ENCODE data around the gene SIGLEC14. TPM values are rescaled to one million over a fixed set of nuclear protein-coding genes. Genes with fewer than 3 reads are reported as not detected.

The SIGLEC14 gene
- total RNA-seq, 1 donor: not detected

DNA sequence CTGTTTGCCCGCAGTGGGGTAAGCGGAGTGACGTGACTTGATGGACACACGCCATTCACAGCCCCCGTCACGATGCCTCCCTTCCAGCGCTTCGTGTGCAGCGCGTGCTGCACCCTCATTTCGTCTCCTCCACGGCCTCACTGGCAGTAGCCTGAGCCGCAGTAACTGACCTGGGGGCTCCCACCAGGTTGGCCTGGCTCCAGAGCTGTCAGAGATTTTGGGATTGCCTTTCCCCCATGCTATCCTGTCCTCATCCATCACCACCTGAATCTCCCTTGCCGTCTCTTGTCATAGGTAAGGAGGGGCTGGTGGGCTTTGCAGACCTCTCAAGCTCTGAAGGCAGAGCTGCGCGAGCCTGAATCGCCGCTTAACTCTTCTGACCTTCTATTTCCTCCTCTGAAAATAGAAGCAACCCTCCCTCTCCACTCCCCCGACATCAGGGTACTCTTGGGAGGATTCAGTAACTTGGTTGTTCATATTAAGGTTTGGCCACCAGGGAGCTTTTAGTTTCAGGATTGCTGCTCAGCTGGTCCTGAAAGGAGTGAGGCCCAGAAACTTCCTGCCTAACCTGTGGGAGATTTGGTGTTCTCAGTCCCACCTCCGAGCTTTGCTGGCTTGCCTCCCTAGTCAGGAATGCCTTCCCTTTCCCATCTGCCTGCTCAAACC is 44.3 kb downstream of the SIGLEC14 start:
- DNase-seq (ENCODE audit: low read depth): no peak
- TF ChIP-seq, protein P1, sequence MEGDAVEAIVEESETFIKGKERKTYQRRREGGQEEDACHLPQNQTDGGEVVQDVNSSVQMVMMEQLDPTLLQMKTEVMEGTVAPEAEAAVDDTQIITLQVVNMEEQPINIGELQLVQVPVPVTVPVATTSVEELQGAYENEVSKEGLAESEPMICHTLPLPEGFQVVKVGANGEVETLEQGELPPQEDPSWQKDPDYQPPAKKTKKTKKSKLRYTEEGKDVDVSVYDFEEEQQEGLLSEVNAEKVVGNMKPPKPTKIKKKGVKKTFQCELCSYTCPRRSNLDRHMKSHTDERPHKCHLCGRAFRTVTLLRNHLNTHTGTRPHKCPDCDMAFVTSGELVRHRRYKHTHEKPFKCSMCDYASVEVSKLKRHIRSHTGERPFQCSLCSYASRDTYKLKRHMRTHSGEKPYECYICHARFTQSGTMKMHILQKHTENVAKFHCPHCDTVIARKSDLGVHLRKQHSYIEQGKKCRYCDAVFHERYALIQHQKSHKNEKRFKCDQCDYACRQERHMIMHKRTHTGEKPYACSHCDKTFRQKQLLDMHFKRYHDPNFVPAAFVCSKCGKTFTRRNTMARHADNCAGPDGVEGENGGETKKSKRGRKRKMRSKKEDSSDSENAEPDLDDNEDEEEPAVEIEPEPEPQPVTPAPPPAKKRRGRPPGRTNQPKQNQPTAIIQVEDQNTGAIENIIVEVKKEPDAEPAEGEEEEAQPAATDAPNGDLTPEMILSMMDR (IDR thresholded peaks at IDR 0.05; ENCODE audit: insufficient read depth, low read length): no peak
- no peak overlapping the region for H3K4me3 ChIP-seq (ENCODE audit: low read depth, low read length)

DNA sequence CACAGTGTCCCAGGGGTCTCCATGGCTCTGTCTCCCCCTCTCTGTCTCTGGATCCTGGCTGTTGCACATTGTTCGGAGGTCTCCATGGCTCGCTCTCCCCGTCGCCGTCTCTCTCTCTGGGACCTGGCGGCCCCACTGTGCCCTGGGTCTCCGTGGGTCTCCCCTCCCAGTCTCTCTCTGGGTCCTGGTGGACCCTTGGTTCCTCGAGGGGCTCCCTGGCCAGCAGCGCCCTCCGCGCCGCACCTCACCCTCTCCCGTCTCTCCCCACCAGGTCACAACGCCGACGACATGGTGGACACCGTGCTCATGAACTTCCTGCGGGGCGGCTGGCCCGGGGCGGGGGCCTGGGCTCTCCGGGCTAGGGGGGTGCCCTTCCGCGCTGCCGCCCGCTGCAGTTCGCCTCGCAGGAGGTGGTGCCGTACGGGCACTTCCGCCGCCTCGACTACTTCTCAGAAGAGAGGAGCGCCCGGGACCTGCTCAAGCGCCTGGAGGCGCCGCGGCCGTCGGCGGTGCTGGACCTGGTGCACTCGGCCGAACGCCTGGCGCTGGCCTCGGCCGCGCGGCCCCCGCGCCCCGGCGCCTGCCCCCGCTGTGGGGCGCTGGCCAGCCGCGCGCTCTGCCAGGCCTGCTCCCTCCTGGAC is 45.6 kb downstream of the SIGLEC14 start:
- H3K4me3 ChIP-seq (ENCODE audit: low read depth, low read length): no peak overlapping the region
- TF ChIP-seq, protein P1 (IDR thresholded peaks at IDR 0.05; ENCODE audit: insufficient read depth, low read length): no peak
- no peak for DNase-seq (ENCODE audit: low read depth)

DNA sequence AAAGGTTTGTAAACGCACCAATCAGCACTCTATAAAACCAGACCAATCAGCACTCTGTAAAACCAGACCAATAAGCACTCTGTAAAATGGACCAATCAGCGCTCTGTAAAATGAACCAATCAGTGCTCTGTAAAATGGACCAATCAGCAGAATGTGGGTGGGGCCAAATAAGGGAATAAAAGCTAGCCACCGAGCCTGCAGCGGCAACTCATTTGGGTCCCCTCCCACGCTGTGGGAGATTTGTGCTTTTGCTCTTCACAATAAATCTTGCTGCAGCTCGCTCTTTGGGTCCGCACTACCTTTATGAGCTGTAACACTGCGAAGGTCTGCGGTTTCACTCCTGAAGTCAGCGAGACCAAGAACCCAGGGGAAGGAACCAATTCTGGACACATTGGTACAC is 47.5 kb downstream of the SIGLEC14 start:
- TF ChIP-seq, protein P1 (IDR thresholded peaks at IDR 0.05; ENCODE audit: insufficient read depth, low read length): no peak
- no peak for DNase-seq (ENCODE audit: low read depth)
- no peak overlapping the region for H3K4me3 ChIP-seq (ENCODE audit: low read depth, low read length)

DNA sequence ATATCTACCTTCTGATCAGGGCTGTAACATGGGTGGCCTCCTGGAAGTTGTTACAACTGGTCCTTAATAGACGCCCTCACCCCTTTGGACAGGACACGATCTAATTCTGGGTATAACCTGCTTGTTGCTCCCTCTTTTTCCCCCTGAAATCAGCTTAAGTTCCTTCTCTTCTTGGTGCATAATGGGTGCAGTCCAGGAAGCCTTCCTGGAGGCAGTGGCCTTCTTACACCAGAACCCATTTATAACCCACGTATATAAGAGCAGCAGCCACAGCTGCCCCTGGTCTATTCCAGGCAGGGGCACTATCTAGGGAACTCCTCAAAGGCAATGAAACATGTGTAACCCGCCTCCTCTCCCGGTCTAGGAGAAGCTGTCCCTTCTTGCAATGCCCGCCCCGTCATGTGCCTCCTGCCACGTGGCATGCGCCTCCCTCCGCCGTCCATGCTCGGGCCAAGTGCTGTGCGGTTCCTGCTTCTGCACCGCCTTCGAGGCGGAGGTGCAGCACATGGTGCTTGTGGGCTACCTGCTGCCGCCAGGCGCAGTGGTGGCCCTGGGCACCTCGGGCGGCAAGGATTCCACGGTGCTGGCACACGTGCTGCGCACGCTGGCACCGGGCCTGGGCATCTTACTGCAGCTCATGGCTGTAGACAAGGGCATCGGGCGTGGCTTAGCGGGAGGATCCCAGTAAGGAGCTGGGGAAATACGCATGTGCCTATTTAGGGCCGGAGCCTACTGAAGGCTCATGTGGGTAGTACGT is 48.3 kb downstream of the SIGLEC14 start:
- TF ChIP-seq, protein P1 (IDR thresholded peaks at IDR 0.05; ENCODE audit: insufficient read depth, low read length): no peak
- no peak for DNase-seq (ENCODE audit: low read depth)
- H3K4me3 ChIP-seq (ENCODE audit: low read depth, low read length): no peak overlapping the region

DNA sequence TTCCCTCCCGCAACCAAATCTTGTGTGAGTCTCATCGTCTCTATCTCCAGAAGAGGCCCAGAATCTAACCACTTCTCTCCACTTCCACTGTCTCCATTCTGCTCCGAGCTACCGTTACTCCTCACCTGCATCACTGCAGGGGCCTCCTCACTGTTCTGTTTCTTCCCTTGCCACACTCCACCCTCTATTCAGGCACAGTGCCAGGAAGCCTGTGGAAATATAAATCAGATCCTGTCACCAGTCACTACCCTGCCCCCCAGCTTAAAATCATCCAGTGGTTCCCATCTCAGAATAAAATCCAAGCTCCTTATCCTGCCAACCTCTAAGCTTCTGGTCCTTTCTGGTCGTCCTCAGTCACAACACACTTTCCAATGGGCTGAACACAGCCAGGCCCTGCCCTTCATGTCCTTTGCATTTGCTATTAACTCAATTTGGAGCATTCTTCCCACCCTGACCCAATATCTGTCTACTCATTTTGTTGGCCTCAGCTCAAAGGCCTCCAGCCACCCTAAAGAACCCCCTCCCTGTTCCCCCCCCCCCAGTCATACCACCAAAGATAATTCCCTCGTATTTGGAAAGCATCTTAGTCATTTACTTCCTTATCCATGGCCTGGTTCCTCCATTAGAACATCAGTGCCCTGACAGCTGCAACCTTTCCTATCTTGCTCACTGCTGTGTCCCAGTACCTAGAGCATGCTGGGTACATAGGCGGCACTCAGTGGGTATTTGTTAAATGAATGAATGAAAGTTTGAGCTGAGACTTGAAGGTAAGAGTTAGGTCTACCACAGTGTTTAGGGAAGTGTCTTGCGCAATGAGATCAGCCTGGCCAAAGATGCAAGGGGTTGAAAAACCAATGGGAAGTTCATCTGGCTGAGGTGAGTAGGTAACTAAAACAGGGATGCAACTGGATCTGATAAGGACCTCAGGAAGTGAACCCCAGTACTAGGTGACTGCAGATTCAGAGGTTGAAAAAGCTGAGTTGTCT is 51.1 kb downstream of the SIGLEC14 start:
- peak overlapping the region; percentile 77 for H3K4me3 ChIP-seq (ENCODE audit: low read depth, low read length)
- DNase-seq (ENCODE audit: low read depth): no peak
- TF ChIP-seq, protein P1 (IDR thresholded peaks at IDR 0.05; ENCODE audit: insufficient read depth, low read length): no peak

DNA sequence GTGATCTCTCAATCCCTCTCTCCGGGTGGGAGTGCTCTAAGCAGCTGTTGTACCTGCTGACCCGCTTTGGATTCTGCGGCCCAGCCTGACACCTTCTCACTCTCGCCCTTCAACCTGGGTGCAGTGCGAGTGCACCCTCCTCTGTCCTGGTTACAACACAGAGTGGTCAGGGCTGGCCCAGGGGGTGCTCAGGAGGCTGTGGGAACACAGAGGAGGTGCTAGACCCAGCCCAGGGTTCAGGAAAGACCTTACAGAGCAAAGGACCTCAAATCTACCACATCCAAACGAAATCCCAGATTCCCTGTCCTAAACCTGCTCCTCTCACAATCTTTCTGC is 51.9 kb downstream of the SIGLEC14 start:
- peak overlapping the region; percentile 77 for H3K4me3 ChIP-seq (ENCODE audit: low read depth, low read length)
- TF ChIP-seq, protein P1 (IDR thresholded peaks at IDR 0.05; ENCODE audit: insufficient read depth, low read length): no peak
- no peak for DNase-seq (ENCODE audit: low read depth)
